GM21515 (cell line): ENCODE results near the gene CDH22.

Experiments used
- ATAC-seq: cut with Tn5 transposase; IDR thresholded peaks from one replicate; pipeline ENCODE4 v1.9.1; 2021; ENCODE audit not compliant: unreplicated experiment

Gene CDH22

GRCh38 chr20:46154305-46154704 is 154.0 kb downstream of the CDH22 start:
- ATAC-seq, result no peak

DNA sequence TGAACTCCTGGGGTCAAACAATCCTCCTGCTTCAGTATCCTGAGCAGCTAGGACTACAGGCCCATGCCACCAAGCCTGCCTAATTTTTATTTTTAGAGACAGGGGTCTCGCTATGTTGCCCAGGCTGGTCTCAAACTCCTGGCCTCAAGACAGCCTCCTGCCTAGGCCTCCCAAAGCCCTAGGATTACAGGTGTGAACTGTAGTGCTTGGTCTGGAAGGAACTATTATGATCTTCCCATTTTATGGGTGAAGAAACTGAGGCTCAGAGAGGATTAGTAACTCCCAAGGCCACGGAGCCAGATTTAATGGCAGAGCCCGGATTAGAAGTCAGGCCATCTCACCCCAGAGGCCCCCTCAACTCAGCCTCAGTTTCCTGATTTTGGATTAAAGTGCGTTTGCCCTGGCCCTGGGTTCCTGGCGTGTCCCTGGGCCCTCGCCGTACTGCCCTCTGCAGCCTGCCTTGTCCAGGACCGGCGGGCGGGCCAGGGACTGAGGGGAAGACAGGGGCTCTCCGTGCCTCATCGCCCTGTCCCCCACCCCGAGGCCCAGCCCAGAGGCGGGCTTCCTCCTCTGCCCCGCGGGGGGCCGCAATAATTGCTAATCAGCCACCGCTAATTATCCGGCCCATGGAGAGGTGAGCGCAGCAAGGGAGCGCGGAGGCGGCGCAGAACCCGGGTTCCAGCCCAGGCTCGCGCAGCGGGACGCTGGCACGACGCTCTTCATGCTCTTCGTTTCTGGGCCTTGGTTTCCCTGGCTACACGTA is 155.3 kb downstream of the CDH22 start:
- ATAC-seq, result no peak

GRCh38 chr20:46151936-46152335 is 156.4 kb downstream of the CDH22 start:
- ATAC-seq, result no peak

- no peak for ATAC-seq
These were observed 157.4 kb downstream of the CDH22 start for GRCh38 chr20:46150943-46151342.

DNA sequence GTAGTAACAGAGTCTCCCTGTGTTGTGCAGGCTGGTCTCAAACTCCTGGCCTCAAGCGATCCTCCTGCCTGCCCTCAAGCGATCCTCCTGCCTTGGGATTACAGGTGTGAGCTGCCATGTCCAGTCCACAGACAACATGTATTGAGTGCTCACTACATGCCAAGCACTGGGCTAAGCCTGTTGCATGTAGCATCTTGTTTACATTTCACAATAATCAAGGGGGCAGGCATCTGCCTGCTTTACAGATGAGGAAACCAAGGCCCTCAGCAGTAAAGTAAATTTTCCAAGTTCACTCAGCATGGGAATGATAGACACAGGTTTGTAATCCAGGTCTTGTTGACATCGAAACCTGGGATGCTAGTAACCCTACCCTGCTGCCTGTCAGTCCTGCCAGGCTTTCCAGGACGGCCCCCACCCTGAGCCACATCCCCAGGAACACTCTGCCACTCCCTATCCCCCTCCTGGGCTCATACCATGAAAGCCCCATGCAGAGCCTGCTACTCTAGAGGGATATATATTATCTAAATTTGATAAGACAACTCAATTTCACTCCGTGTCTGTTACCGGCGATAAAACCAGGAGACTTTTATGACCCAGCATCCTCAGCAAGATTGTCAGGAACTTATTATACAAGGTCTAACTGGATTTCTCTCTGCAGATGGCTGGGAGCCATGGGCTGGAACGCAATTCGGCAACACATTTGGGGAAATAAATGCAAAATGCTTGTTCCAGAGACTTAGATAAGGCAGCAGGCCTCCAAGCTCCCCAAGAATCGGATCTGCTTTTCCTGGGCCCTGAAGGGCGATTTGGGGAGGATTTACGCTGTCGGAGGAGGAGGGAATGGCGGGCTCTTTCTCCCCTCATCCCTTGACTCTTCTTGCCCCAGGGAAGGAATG is 159.7 kb downstream of the CDH22 start:
- no peak for ATAC-seq

DNA sequence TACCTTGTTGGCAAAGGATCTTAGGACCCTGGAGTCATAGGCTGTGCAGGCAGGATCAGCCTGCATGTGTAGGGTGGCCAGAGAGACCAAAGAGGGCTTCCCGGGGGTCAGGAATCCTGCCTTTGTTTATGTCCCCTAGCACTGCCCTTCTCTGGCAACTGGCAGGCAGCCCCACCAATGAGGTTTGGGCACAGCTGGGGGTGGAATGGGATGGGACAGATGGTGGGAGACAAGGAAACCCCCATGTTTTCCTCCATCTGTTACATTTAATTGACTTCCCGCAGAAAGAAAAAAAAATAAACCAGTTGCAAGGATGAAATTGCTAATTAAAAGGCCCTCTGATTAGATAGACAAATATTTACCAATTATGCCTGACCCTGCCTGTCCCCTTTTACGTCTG is 162.6 kb downstream of the CDH22 start:
- ATAC-seq, result no peak

GRCh38 chr20:46144432-46145025 is 163.8 kb downstream of the CDH22 start:
- ATAC-seq, result no peak

DNA sequence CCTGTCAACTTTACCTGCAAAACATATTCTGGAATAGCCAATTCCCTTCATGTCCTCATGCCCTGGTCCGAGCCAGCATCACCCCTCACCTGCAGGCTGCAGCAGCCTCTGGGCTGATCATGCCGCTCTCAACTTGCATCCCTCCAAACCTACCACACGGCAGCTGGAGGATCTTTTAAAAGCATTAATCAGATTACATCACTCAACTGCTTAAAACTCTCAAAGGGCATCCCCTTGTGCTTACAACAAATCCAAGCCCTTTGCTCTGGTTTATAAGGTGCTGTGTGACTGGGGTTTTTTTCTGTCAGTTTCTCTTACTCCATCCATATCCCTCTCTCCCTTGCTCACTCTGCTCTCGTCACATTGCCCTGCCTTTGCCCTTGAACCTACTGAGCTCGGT is 166.2 kb downstream of the CDH22 start:
- no peak for ATAC-seq

GRCh38 chr20:46139908-46140482 is 168.3 kb downstream of the CDH22 start:
- no peak for ATAC-seq

GRCh38 chr20:46139266-46139889 is 168.9 kb downstream of the CDH22 start:
- ATAC-seq, result no peak

GRCh38 chr20:46137816-46138215 is 170.5 kb downstream of the CDH22 start:
- ATAC-seq, result no peak

DNA sequence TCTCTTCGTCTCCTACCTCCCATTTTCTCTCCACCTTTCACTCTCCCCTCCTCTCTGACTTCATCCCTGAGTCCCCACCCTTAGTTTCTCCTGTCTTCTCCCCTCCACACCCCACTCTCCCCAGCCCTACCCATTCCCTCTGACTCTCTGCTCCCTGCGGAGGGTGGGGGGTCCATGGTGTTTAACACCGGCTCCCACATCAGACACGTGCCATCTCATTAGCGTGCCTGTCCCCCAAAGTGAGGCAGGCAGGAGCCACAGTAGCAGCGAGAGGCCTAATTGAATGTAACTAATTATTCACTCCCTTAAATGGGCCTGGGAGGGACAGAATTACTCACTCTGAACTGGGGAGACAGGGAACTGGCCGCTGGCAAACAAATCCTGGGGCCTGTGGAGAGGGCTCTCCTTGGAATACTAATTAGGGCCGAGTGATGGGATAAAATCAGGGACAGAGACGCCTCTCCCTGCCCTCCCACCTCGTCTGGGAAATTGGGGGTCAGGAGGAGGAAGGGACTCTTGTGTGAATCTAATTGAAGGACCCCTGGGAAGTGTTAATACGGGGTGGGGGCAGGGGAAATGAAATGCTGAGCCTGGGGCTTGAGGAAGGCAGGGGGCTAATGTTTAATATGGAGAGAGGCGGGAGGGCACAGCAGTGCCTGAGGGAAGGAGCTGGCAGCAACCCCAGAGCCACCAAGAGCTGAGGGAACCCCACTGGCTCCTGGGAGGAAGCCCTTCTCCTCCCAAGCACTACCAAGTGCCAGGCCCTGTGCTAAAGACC is 172.3 kb downstream of the CDH22 start:
- ATAC-seq, result no peak

- no peak for ATAC-seq
These were observed 173.6 kb downstream of the CDH22 start for GRCh38 chr20:46134716-46135115.

GRCh38 chr20:46133886-46134654 is 174.2 kb downstream of the CDH22 start:
- no peak for ATAC-seq

DNA sequence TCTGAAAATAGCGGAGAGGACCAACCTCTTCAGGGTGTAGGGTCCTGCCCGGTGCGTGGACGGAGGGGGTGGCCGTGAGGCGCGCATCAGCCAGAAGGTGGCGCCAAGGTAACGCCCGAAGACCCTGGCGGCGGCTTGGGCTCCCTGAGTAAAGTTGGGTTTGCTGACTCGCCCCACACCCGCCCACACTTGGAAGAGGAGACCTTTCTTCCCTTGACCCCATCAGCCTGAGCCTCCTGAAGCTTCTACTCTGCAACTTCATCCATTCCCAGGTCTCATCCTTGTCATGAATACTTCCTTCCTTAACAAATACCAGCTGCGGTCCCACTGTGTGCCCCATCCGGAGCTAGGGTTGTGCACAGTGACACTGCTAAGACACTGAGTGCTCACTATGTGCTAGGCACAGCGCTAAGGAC is 175.6 kb downstream of the CDH22 start:
- no peak for ATAC-seq

- ATAC-seq, result no peak
These were observed 176.9 kb downstream of the CDH22 start for GRCh38 chr20:46131396-46131795.

- no peak for ATAC-seq
These were observed 177.8 kb downstream of the CDH22 start for GRCh38 chr20:46130534-46130933.

DNA sequence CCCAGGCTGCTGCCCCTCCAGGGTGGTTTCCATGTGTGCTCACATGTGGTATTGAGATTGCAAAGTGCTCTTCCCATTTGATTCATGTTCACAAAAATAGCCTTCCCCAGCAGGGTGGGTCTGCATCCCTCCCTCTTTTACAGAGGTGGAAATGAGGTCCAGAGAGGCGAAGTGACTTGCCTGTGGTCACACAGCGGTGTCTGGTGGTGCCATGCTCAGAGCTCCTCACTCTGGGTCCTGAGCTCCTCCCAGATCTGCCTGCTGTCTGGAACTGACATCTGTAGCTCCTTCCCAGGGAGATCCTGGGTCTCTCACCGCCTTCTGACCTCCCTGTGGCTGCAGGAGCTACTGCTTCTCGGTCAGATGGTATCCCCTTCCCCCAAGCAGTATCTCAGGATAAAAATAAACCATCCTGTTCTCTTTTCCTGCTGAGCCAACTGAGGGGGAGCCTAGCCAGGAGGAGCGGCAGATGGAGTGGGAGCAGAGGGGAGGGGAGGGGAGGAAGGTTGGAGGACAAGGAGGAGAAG is 178.3 kb downstream of the CDH22 start:
- no peak for ATAC-seq
